Measurements from ENCODE around the gene LSR.
"Not testable (repeated sequence)": the region's sequence is repeated elsewhere in the genome, so short reads cannot be mapped to it uniquely, and the experiment has no call there.

The LSR gene

GRCh38 chr19:35216833-35217648 is 31.8 kb upstream of the LSR start:
- in situ Hi-C loops (cut with MboI; ENCODE audit: low sequenced_read_pairs), result no loop called here

GRCh38 chr19:35217649-35217990 is 31.2 kb upstream of the LSR start:
- in situ Hi-C loops (cut with MboI; ENCODE audit: low sequenced_read_pairs), result no loop called here

GRCh38 chr19:35219008-35219407 is 29.8 kb upstream of the LSR start:
- in situ Hi-C loops (cut with MboI; ENCODE audit: low sequenced_read_pairs), result no loop called here

GRCh38 chr19:35220315-35220921 is 28.4 kb upstream of the LSR start:
- in situ Hi-C loops (cut with MboI; ENCODE audit: low sequenced_read_pairs), result no loop called here

GRCh38 chr19:35220973-35221590 is 27.7 kb upstream of the LSR start:
- in situ Hi-C loops (cut with MboI; ENCODE audit: low sequenced_read_pairs), result not testable (repeated sequence)

GRCh38 chr19:35222373-35223015 is 26.3 kb upstream of the LSR start:
- in situ Hi-C loops (cut with MboI; ENCODE audit: low sequenced_read_pairs), result no loop called here

- in situ Hi-C loops (cut with MboI; ENCODE audit: low sequenced_read_pairs), result no loop called here
Observed at GRCh38 chr19:35223084-35223790, 25.6 kb upstream of the LSR start.

- in situ Hi-C loops (cut with MboI; ENCODE audit: low sequenced_read_pairs), result no loop called here
Observed at GRCh38 chr19:35223862-35224505, 24.8 kb upstream of the LSR start.

- in situ Hi-C loops (cut with MboI; ENCODE audit: low sequenced_read_pairs), result no loop called here
Observed at GRCh38 chr19:35224681-35225571, 23.9 kb upstream of the LSR start.

GRCh38 chr19:35225951-35226350 is 22.9 kb upstream of the LSR start:
- in situ Hi-C loops (cut with MboI; ENCODE audit: low sequenced_read_pairs), result no loop called here

GRCh38 chr19:35226748-35227147 is 22.1 kb upstream of the LSR start:
- in situ Hi-C loops (cut with MboI; ENCODE audit: low sequenced_read_pairs), result no loop called here

GRCh38 chr19:35228177-35228930 is 20.4 kb upstream of the LSR start, which contains the start of gene FAM187B:
Gene FAM187B (minus strand): TSS chr19:35228739. CDS start chr19:35228680, 59 bp downstream.
- in situ Hi-C loops (cut with MboI; ENCODE audit: low sequenced_read_pairs), result no loop called here

GRCh38 chr19:35229601-35230000 is 19.2 kb upstream of the LSR start:
- in situ Hi-C loops (cut with MboI; ENCODE audit: low sequenced_read_pairs), result no loop called here

- in situ Hi-C loops (cut with MboI; ENCODE audit: low sequenced_read_pairs), result no loop called here
Observed at GRCh38 chr19:35231956-35232645, 16.7 kb upstream of the LSR start.

GRCh38 chr19:35232912-35233311 is 15.9 kb upstream of the LSR start:
- in situ Hi-C loops (cut with MboI; ENCODE audit: low sequenced_read_pairs), result no loop called here

GRCh38 chr19:35236638-35237400 is 12.0 kb upstream of the LSR start:
- in situ Hi-C loops (cut with MboI; ENCODE audit: low sequenced_read_pairs), result no loop called here

- in situ Hi-C loops (cut with MboI; ENCODE audit: low sequenced_read_pairs), result not testable (repeated sequence)
Observed at GRCh38 chr19:35239597-35239996, 9.2 kb upstream of the LSR start.
